Measurements from ENCODE around the gene REC8.

- TF ChIP-seq CTCF (IDR thresholded peaks at IDR 0.05; ENCODE audit: insufficient read depth, low read length): no peak
- no peak for TF ChIP-seq POLR2AphosphoS5 (IDR thresholded peaks at IDR 0.05; ENCODE audit: low read depth)
- TF ChIP-seq REST (IDR thresholded peaks at IDR 0.05; ENCODE audit: insufficient replicate concordance, low read depth): no peak
- TF ChIP-seq GABPA (IDR thresholded peaks at IDR 0.05; ENCODE audit: low read depth): no peak
- no peak for TF ChIP-seq SPI1 (IDR thresholded peaks at IDR 0.05; ENCODE audit: borderline replicate concordance, low read depth)
These were observed 12.5 kb downstream of the REC8 start for GRCh38 chr14:24184104-24184970.

All from HL-60 (cell line).